Measurements from ENCODE around the gene RAD50. TPM values are rescaled to one million over a fixed set of nuclear protein-coding genes. Genes with fewer than 3 reads are reported as not detected.

RAD50 gene
- total and polyA plus RNA-seq, 10 donors, result 4.2 to 34.0 (median 25.7) TPM

GRCh38 chr5:132639706-132640130 is 82.9 kb downstream of the RAD50 start:
- TF ChIP-seq POLR2A (IDR thresholded peaks at IDR 0.05) (no peak), POLR2AphosphoS5 (IDR thresholded peaks at IDR 0.05) (no peak)
- TF ChIP-seq, protein P1, sequence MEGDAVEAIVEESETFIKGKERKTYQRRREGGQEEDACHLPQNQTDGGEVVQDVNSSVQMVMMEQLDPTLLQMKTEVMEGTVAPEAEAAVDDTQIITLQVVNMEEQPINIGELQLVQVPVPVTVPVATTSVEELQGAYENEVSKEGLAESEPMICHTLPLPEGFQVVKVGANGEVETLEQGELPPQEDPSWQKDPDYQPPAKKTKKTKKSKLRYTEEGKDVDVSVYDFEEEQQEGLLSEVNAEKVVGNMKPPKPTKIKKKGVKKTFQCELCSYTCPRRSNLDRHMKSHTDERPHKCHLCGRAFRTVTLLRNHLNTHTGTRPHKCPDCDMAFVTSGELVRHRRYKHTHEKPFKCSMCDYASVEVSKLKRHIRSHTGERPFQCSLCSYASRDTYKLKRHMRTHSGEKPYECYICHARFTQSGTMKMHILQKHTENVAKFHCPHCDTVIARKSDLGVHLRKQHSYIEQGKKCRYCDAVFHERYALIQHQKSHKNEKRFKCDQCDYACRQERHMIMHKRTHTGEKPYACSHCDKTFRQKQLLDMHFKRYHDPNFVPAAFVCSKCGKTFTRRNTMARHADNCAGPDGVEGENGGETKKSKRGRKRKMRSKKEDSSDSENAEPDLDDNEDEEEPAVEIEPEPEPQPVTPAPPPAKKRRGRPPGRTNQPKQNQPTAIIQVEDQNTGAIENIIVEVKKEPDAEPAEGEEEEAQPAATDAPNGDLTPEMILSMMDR (IDR thresholded peaks at IDR 0.05 in 8 of 11, conservative IDR thresholded peaks at IDR 0.05 in 3 of 11), result no peak
- no peak overlapping the region for H3K4me3 ChIP-seq
- H3K9me3 ChIP-seq, result no peaks in the 10 kb centered on the region
- H3K4me1 ChIP-seq, result no peaks in the 10 kb centered on the region
- intact Hi-C loops (cut with DNase I; ENCODE audit: low total_unique reads), result no loop called here
- 44 to 61% (median 50%) methylated on average over 2 of the region's 2 CpGs for WGBS, 5 donors
- H3K27me3 ChIP-seq (replicated peaks in 1 of 7), result no peaks in the 10 kb centered on the region
- no peak overlapping the region for H3K27ac ChIP-seq
- DNase-seq, result no peak
- peaks cover 0 to 91% (median 66%) of the 10 kb centered on the region in 6 donors for H3K36me3 ChIP-seq

DNA sequence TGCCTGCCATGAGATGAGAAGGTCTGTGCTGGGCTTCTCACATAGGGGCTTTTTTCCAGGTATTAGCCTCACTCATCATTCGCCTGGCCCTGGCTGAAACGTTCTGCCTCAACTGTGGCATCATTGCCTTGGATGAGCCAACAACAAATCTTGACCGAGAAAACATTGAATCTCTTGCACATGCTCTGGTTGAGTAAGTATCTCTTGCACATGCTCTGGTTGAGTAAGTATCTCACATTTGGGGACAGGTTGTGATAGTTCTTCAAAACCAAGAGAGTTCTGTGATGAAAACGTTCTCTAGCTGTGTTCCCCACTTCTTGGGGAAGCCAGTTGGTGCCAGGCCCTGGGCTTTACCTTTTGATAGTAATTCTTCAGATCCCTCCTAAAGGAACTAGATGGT is 83.8 kb downstream of the RAD50 start:
- no peak overlapping the region for H3K27ac ChIP-seq
- TF ChIP-seq, protein P1 (IDR thresholded peaks at IDR 0.05 in 8 of 11, conservative IDR thresholded peaks at IDR 0.05 in 3 of 11), result no peak
- TF ChIP-seq POLR2AphosphoS5 (IDR thresholded peaks at IDR 0.05), result no peak
- WGBS, 5 donors, result 50 to 85% (median 66%) methylated on average over 4 of the region's 4 CpGs
- no peak overlapping the region for H3K4me3 ChIP-seq
- no peaks in the 10 kb centered on the region for H3K27me3 ChIP-seq (replicated peaks in 1 of 7)
- no peaks in the 10 kb centered on the region for H3K4me1 ChIP-seq
- peaks cover 0 to 87% (median 62%) of the 10 kb centered on the region in 6 donors for H3K36me3 ChIP-seq
- intact Hi-C loops (cut with DNase I; ENCODE audit: low total_unique reads), result no loop called here
- DNase-seq, result no peak
- H3K9me3 ChIP-seq, result no peaks in the 10 kb centered on the region

GRCh38 chr5:132641241-132641723 is 84.5 kb downstream of the RAD50 start:
- intact Hi-C loops (cut with DNase I; ENCODE audit: low total_unique reads), result no loop called here
- WGBS, 5 donors, result 78 to 92% (median 82%) methylated on average over 3 of the region's 3 CpGs
- no peak overlapping the region for H3K27ac ChIP-seq
- no peak for DNase-seq
- peaks cover 0 to 81% (median 59%) of the 10 kb centered on the region in 6 donors for H3K36me3 ChIP-seq
- no peak overlapping the region for H3K4me3 ChIP-seq
- TF ChIP-seq POLR2AphosphoS5 (IDR thresholded peaks at IDR 0.05) (no peak), POLR2A (IDR thresholded peaks at IDR 0.05) (no peak)
- TF ChIP-seq, protein P1 (IDR thresholded peaks at IDR 0.05 in 8 of 11, conservative IDR thresholded peaks at IDR 0.05 in 3 of 11), result no peak
- H3K9me3 ChIP-seq, result no peaks in the 10 kb centered on the region
- no peaks in the 10 kb centered on the region for H3K4me1 ChIP-seq
- H3K27me3 ChIP-seq (replicated peaks in 1 of 7), result no peaks in the 10 kb centered on the region

GRCh38 chr5:132641841-132642240 is 85.1 kb downstream of the RAD50 start:
- no peak overlapping the region for H3K27ac ChIP-seq
- intact Hi-C loops (cut with DNase I; ENCODE audit: low total_unique reads), result no loop called here
- 92 to 100% (median 95%) methylated on average over 3 of the region's 3 CpGs for WGBS, 5 donors
- H3K27me3 ChIP-seq (replicated peaks in 1 of 7), result no peaks in the 10 kb centered on the region
- H3K4me3 ChIP-seq, result no peak overlapping the region
- TF ChIP-seq, protein P1 (IDR thresholded peaks at IDR 0.05 in 8 of 11, conservative IDR thresholded peaks at IDR 0.05 in 3 of 11), result no peak
- no peak for TF ChIP-seq POLR2AphosphoS5 (IDR thresholded peaks at IDR 0.05)
- TF ChIP-seq POLR2A (IDR thresholded peaks at IDR 0.05), result no peak
- no peak for DNase-seq
- H3K36me3 ChIP-seq, result peaks cover 0 to 76% (median 57%) of the 10 kb centered on the region in 6 donors
- no peaks in the 10 kb centered on the region for H3K4me1 ChIP-seq
- H3K9me3 ChIP-seq, result peaks cover 0 to 4% (median 0%) of the 10 kb centered on the region in 8 donors

Data from spleen (tissue), 11 donors.